H1 (cell line): ENCODE measurements around the gene CLVS2. TPM values are rescaled to one million over a fixed set of nuclear protein-coding genes. Genes with fewer than 3 reads are reported as not detected.

Experiments
- CTCF ChIA-PET: fragments of 300-600 bp; sonication (Branson Sonifier 250); formaldehyde crosslinking; loops from one replicate; lab custom pipeline; 2021; ENCODE audit not compliant: partially characterized antibody; lab: Charles Lee
- POLR2A ChIA-PET: fragments of 300-600 bp; sonication (Branson Sonifier 250); formaldehyde crosslinking; loops from one replicate; lab custom pipeline; 2021; ENCODE audit warnings: inconsistent platforms; ENCODE audit not compliant: partially characterized antibody; lab: Charles Lee
- DNase-seq, 2 experiments: peaks; one replicate each; pipeline versions ENCODE4 v3.0.0 to v3.0.0-alpha.2; 2010 to 2022; ENCODE audit warnings: low spot score in 2 of 2, low read depth in 1 of 2, mixed read lengths in 1 of 2
- FAIRE-seq: peaks from 2 replicates; lab custom pipeline; 2011; peaks lifted over from hg19 to GRCh38; lab: Jason Lieb, UNC
- H2AFZ ChIP-seq: 2 replicates; pipeline ENCODE4 v1.8.1; 2012; ENCODE audit warnings: low read length, inconsistent platforms
- H2AK5ac ChIP-seq: 2 replicates; pipeline ENCODE4 v1.6.1; 2013; ENCODE audit warnings: low read depth, low read length
- H2BK120ac ChIP-seq: replicated peaks from 2 replicates; pipeline ENCODE3; 2013; ENCODE audit warnings: low read depth, low read length, inconsistent platforms
- H2BK12ac ChIP-seq: 2 replicates; pipeline ENCODE4 v1.6.1; 2013; ENCODE audit warnings: low read depth, low read length
- H2BK15ac ChIP-seq: 2 replicates; pipeline ENCODE4 v1.6.1; 2013; ENCODE audit warnings: low read length
- H2BK20ac ChIP-seq: 2 replicates; pipeline ENCODE4 v1.6.1; 2013; ENCODE audit warnings: low read length
- H2BK5ac ChIP-seq: 2 replicates; pipeline ENCODE4 v1.6.1; 2013; ENCODE audit warnings: low read depth, low read length
- H3K14ac ChIP-seq: 2 replicates; pipeline ENCODE4 v1.6.1; 2013; ENCODE audit warnings: inconsistent platforms; ENCODE audit not compliant: insufficient read length
- H3K18ac ChIP-seq: 2 replicates; pipeline ENCODE4 v1.6.1; 2013; ENCODE audit warnings: low read length; ENCODE audit errors: extremely low read depth
- H3K23ac ChIP-seq: 2 replicates; pipeline ENCODE4 v1.6.1; 2013; ENCODE audit warnings: inconsistent platforms; ENCODE audit not compliant: insufficient read length
- H3K23me2 ChIP-seq: 2 replicates; pipeline ENCODE4 v1.6.1; 2013; ENCODE audit warnings: low read depth, low read length
- H3K27ac ChIP-seq: 2 replicates; pipeline ENCODE4 v1.6.1; 2011; ENCODE audit warnings: low read depth, low read length, inconsistent platforms
- H3K27me3 ChIP-seq, 4 experiments: replicated peaks in 1 of 4; 1 replicate in 1 of 4; 2 replicates in 3 of 4; pipeline versions ENCODE4 v1.6.1 to v1.8.1; 2011 to 2013; ENCODE audit warnings: low read length in 3 of 4, mild to moderate bottlenecking in 3 of 4, inconsistent platforms in 2 of 4, mixed read lengths in 2 of 4, moderate library complexity in 1 of 4; ENCODE audit not compliant: control insufficient read depth in 3 of 4, insufficient read depth in 3 of 4; ENCODE audit errors: extremely low read depth in 1 of 4
- H3K36me3 ChIP-seq, 4 experiments: 2 replicates each; pipeline versions ENCODE4 v1.6.1 to v1.8.1; 2011 to 2013; ENCODE audit warnings: mild to moderate bottlenecking in 4 of 4, low read length in 3 of 4, moderate library complexity in 2 of 4, control low read depth in 1 of 4, inconsistent platforms in 1 of 4; ENCODE audit not compliant: insufficient read depth in 4 of 4, control insufficient read depth in 2 of 4
- H3K4ac ChIP-seq: replicated peaks from 2 replicates; pipeline ENCODE3; 2013; ENCODE audit warnings: low read length, low read depth, mixed read lengths, inconsistent platforms; ENCODE audit not compliant: insufficient read length
- H3K4me1 ChIP-seq, 4 experiments: replicated peaks in 1 of 4; 1 replicate in 1 of 4; 2 replicates in 3 of 4; pipeline versions ENCODE4 v1.6.1 to v1.8.1; 2011 to 2013; ENCODE audit warnings: low read length in 3 of 4, inconsistent platforms in 2 of 4, mixed read lengths in 1 of 4; ENCODE audit not compliant: insufficient read depth in 4 of 4, control insufficient read depth in 3 of 4
- H3K4me2 ChIP-seq, 2 experiments: 2 replicates each; pipeline versions ENCODE4 v1.6.1 to v1.8.1; 2011 to 2013; ENCODE audit warnings: low read depth in 2 of 2, low read length in 2 of 2, control low read depth in 1 of 2, inconsistent platforms in 1 of 2, mild to moderate bottlenecking in 1 of 2; ENCODE audit not compliant: insufficient read depth in 1 of 2
- H3K4me3 ChIP-seq, 4 experiments: fragments of 200-600, 300-600 bp in 1 of 4; sonication (generic), shearing (Covaris generic), sonication (Bioruptor Twin) in 1 of 4; 2 replicates each; pipeline versions ENCODE4 v1.5.1 to v1.8.1; 2011 to 2016; ENCODE audit warnings: low read length in 4 of 4, low read depth in 3 of 4, control low read depth in 2 of 4, inconsistent platforms in 2 of 4, mild to moderate bottlenecking in 2 of 4, mixed read lengths in 1 of 4, moderate library complexity in 1 of 4; ENCODE audit not compliant: insufficient read depth in 2 of 4; ENCODE audit errors: extremely low read depth in 1 of 4
- H3K56ac ChIP-seq: replicated peaks from 2 replicates; pipeline ENCODE3; 2013; ENCODE audit warnings: low read depth, mild to moderate bottlenecking, mixed read lengths, low read length, inconsistent platforms; ENCODE audit not compliant: insufficient read length
- H3K79me1 ChIP-seq: 2 replicates; pipeline ENCODE4 v1.6.1; 2013; ENCODE audit warnings: low read depth, low read length, control low read depth
- H3K79me2 ChIP-seq, 2 experiments: 2 replicates each; pipeline versions ENCODE4 v1.6.1 to v1.8.1; 2012 to 2013; ENCODE audit warnings: low read length in 2 of 2, mild to moderate bottlenecking in 2 of 2, inconsistent platforms in 1 of 2; ENCODE audit not compliant: insufficient read depth in 2 of 2, control insufficient read depth in 1 of 2
- H3K9ac ChIP-seq, 4 experiments: replicated peaks in 1 of 4; 1 replicate in 1 of 4; 2 replicates in 3 of 4; pipeline versions ENCODE4 v1.6.1 to v1.8.1; 2011 to 2013; ENCODE audit warnings: low read depth in 3 of 4, low read length in 3 of 4, control low read depth in 2 of 4, mild to moderate bottlenecking in 2 of 4, moderate library complexity in 2 of 4, inconsistent platforms in 1 of 4; ENCODE audit errors: extremely low read depth in 1 of 4
- H3K9me3 ChIP-seq, 2 experiments: 2 replicates each; pipeline versions ENCODE4 v1.6.1 to v1.8.1; 2012 to 2013; ENCODE audit warnings: mild to moderate bottlenecking in 2 of 2, moderate library complexity in 2 of 2, control low read depth in 1 of 2, inconsistent platforms in 1 of 2, low read depth in 1 of 2, low read length in 1 of 2, mixed read lengths in 1 of 2; ENCODE audit not compliant: insufficient read depth in 2 of 2
- H4K20me1 ChIP-seq, 2 experiments: replicated peaks in 1 of 2; 2 replicates each; pipeline versions ENCODE3 to v1.8.1; 2011 to 2013; ENCODE audit warnings: inconsistent platforms in 2 of 2, low read length in 2 of 2, mild to moderate bottlenecking in 1 of 2; ENCODE audit not compliant: insufficient read depth in 2 of 2, control insufficient read depth in 1 of 2
- H4K5ac ChIP-seq: 2 replicates; pipeline ENCODE4 v1.6.1; 2013; ENCODE audit warnings: low read length, low read depth, mixed read lengths, inconsistent platforms; ENCODE audit not compliant: insufficient read length
- H4K8ac ChIP-seq: 2 replicates; pipeline ENCODE4 v1.8.0; 2013; ENCODE audit warnings: mild to moderate bottlenecking, moderate library complexity, low read length, inconsistent platforms; ENCODE audit not compliant: insufficient read depth; ENCODE audit errors: extremely low read depth
- H4K91ac ChIP-seq: replicated peaks from 2 replicates; pipeline ENCODE3; 2013; ENCODE audit warnings: low read length, mixed read lengths, inconsistent platforms; ENCODE audit not compliant: insufficient read length
- CTCF ChIP-seq, 3 experiments: IDR thresholded peaks; 1 replicate in 2 of 3; 2 replicates in 1 of 3; pipeline versions ENCODE4 v1.5.1 to v1.6.1; 2011; ENCODE audit warnings: low read length in 3 of 3, mild to moderate bottlenecking in 3 of 3, inconsistent platforms in 2 of 3, low read depth in 1 of 3, moderate library complexity in 1 of 3; ENCODE audit not compliant: insufficient read depth in 1 of 3; ENCODE audit errors: control extremely low read depth in 1 of 3
- TEAD4 ChIP-seq: IDR thresholded peaks from 2 replicates; pipeline ENCODE4 v1.6.1; 2012; ENCODE audit warnings: low read depth, low read length, inconsistent platforms, mixed read lengths
- polyA plus RNA-seq, 7 experiments: library from polyadenylated mRNA; depleted of rRNA in 3 of 7; stranded (reverse) in 5 of 7; unstranded in 2 of 7; fragments of >200 nt in 5 of 7; fragments of 200-250 nt in 2 of 7; gene quantifications; 1 replicate in 5 of 7; 2 replicates in 1 of 7; 4 replicates in 1 of 7; pipeline versions ENCODE4 v1.2.1 to v1.2.3, GENCODE V29; 2011 to 2013; ENCODE audit warnings: missing spikeins in 2 of 7, mixed read lengths in 2 of 7
- total RNA-seq: library from RNA; stranded (reverse); fragmentation: NEBNext Ultra II Directional; extraction: Animal tissue kit (Norgen Biotek cat#: 25700); gene quantifications from 2 replicates; pipeline ENCODE4 v1.2.1, GENCODE V29; 2021

CLVS2 gene
- total and polyA plus RNA-seq, 2 of the 8 experiments (the other 6 are each of a cell fraction or from before 2014, with no cell fraction given), result 0.30 to 0.73 TPM

- Histone ChIP-seq H3K14ac (no peak overlapping the region), H3K79me1 (no peaks in the 10 kb centered on the region), H3K79me2 (no peaks in the 10 kb centered on the region), H2BK5ac (no peak overlapping the region), H3K36me3 (no peaks in the 10 kb centered on the region), H3K4me2 (no peak overlapping the region), H2BK12ac (no peak overlapping the region), H2BK20ac (no peak overlapping the region), H3K27me3 (no peaks in the 10 kb centered on the region), H3K9me3 (no peaks in the 10 kb centered on the region), H3K9ac (no peak overlapping the region), H2BK15ac (no peak overlapping the region), H3K4me1 (no peaks in the 10 kb centered on the region), H3K4ac (no peak overlapping the region), H3K4me3 (no peak overlapping the region), H3K18ac (no peak overlapping the region), H3K23ac (no peak overlapping the region), H2AK5ac (no peak overlapping the region), H4K91ac (no peak overlapping the region), H4K20me1 (no peaks in the 10 kb centered on the region), H4K5ac (no peak overlapping the region), H4K8ac (no peak overlapping the region), H2BK120ac (no peak overlapping the region), H3K27ac (no peak overlapping the region), H2AFZ (no peak overlapping the region), H3K23me2 (no peaks in the 10 kb centered on the region), H3K56ac (no peak overlapping the region)
- DNase-seq (no peak), FAIRE-seq (no peak)
- ChIA-PET POLR2A (no interaction called here), CTCF (no interaction called here)
- TF ChIP-seq CTCF (IDR thresholded peaks at IDR 0.05; ENCODE audit: control extremely low read depth in 1 of 3, insufficient read depth in 1 of 3, low read depth in 1 of 3, low read length in 3 of 3), result no peak
- TF ChIP-seq TEAD4, result no peak
Measured at GRCh38 chr6:123091896-123092271, 95.8 kb downstream of the CLVS2 start.
